Hematopoietic multipotent progenitor cell treated with erythropoietin and hydrocortisone succinate and interleukin-3 and kit ligand, for 17 days (in vitro differentiated cells): Measurements from ENCODE around the gene TRDMT1.

Source experiments
- DNase-seq: peaks from one replicate; pipeline ENCODE4 v3.0.0-alpha.2; 2015; ENCODE audit warnings: low spot score

The TRDMT1 gene

GRCh38 chr10:17200912-17201793, at the start of gene TRDMT1:
Gene TRDMT1, minus strand, starts transcription at chr10:17201672. Its CDS starts 38 bp downstream, at chr10:17201634.
- DNase-seq = peak; percentile 82

- DNase-seq = no peak
These were observed 49.3 kb upstream of the TRDMT1 start for GRCh38 chr10:17250736-17251135.

- DNase-seq = no peak
These were observed 48.3 kb upstream of the TRDMT1 start for GRCh38 chr10:17249820-17250219.

- no peak for DNase-seq
These were observed 47.5 kb upstream of the TRDMT1 start for GRCh38 chr10:17248964-17249363.

GRCh38 chr10:17247210-17247609, 45.7 kb upstream of the TRDMT1 start:
- DNase-seq = no peak

GRCh38 chr10:17244700-17245365, 43.4 kb upstream of the TRDMT1 start:
- DNase-seq = no peak

GRCh38 chr10:17241611-17242333, 40.3 kb upstream of the TRDMT1 start:
- DNase-seq = no peak

- no peak for DNase-seq
These were observed 39.1 kb upstream of the TRDMT1 start for GRCh38 chr10:17240616-17241015.

GRCh38 chr10:17240096-17240495, 38.6 kb upstream of the TRDMT1 start:
- DNase-seq = no peak

- no peak for DNase-seq
These were observed 38.0 kb upstream of the TRDMT1 start for GRCh38 chr10:17239345-17240085.

- no peak for DNase-seq
These were observed 37.2 kb upstream of the TRDMT1 start for GRCh38 chr10:17238445-17239291.

GRCh38 chr10:17237915-17238444, 36.5 kb upstream of the TRDMT1 start:
- DNase-seq = no peak

GRCh38 chr10:17237149-17237527, 35.7 kb upstream of the TRDMT1 start:
- no peak for DNase-seq

GRCh38 chr10:17236468-17237148, 35.1 kb upstream of the TRDMT1 start:
- DNase-seq = no peak

- no peak for DNase-seq
These were observed 33.7 kb upstream of the TRDMT1 start for GRCh38 chr10:17235136-17235535.

- no peak for DNase-seq
These were observed 33.0 kb upstream of the TRDMT1 start for GRCh38 chr10:17234431-17234945.

GRCh38 chr10:17233286-17233991, 32.0 kb upstream of the TRDMT1 start:
- DNase-seq = no peak

GRCh38 chr10:17232276-17232960, 30.9 kb upstream of the TRDMT1 start:
- no peak for DNase-seq

- no peak for DNase-seq
These were observed 30.3 kb upstream of the TRDMT1 start for GRCh38 chr10:17231788-17232187.
